Ovary (tissue), 3 donors: ENCODE data around the gene RBM20.

Experiments used
- CTCF ChIP-seq, 3 donors: fragments of 450-650 bp in 2 of 3; fragments of 200-600 bp in 1 of 3; IDR thresholded peaks; one replicate each; pipeline versions ENCODE4 v1.5.1 to v1.8.0; 2016 to 2022; ENCODE audit warnings: antibody characterized with exemption in 3 of 3, mild to moderate bottlenecking in 1 of 3
- EP300 ChIP-seq: sonication (generic); formaldehyde crosslinking; IDR thresholded peaks from one replicate; pipeline ENCODE4 v1.6.1; 2017; ENCODE audit warnings: antibody characterized with exemption
- donor health status: DM: no; HTN: no; CAD: no.

GRCh38 chr10:110817614-110818013, 173.5 kb downstream of the RBM20 start:
- TF ChIP-seq CTCF (IDR thresholded peaks at IDR 0.05) (no peak), EP300 (no peak)
